ENCODE measurements around the gene MAML2. TPM values are rescaled to one million over a fixed set of nuclear protein-coding genes. Genes with fewer than 3 reads are reported as not detected.
A peak's percentile ranks its signal among the peaks of the same experiment; 100 is the strongest.

The MAML2 gene
- total and polyA plus RNA-seq, 9 of the 15 experiments (the other 6 are each of a cell fraction or from before 2014, with no cell fraction given) = 0.79 to 6.8 (median 4.8) TPM

DNA sequence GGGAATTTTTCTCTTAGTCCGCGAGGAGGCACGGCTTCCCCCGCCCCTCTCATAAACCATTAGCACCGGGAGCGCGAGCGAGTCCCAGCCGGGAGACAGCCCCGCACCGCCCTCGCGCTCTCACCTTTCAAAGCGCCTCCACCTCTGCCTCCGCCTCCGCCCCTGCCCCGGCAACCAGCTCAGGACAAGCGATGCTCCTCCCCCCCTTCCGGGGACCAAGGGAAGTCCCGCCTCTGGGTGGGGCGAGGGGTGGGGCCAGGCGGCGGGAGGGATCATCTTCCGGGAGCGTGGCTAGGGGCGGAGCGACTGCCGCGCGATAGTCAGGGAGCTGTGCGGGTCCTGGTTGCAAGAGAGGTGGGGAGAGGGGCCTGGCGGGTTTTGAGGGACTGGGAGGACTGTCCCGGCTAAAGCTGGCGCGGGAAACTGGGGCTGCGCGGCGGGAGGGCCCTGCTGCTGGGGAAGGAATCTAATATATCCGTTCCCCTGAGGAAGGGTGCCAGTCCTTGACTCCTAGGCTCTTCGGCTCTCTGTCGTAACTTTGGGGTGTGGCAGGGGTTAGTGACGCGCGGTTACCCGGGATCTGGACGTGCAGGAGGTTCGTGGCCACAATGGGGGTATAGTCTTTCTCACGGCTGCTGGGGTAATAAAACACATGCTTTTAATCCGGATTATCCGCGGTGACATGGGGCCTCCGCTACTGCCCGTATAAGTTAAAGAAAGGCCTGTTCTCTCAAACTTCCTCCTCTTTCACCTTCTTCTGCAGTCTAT lies 46.9 kb upstream of the MAML2 start, which contains the start of the genes CCDC82 and JRKL (continued):
- TF ChIP-seq, protein P1, sequence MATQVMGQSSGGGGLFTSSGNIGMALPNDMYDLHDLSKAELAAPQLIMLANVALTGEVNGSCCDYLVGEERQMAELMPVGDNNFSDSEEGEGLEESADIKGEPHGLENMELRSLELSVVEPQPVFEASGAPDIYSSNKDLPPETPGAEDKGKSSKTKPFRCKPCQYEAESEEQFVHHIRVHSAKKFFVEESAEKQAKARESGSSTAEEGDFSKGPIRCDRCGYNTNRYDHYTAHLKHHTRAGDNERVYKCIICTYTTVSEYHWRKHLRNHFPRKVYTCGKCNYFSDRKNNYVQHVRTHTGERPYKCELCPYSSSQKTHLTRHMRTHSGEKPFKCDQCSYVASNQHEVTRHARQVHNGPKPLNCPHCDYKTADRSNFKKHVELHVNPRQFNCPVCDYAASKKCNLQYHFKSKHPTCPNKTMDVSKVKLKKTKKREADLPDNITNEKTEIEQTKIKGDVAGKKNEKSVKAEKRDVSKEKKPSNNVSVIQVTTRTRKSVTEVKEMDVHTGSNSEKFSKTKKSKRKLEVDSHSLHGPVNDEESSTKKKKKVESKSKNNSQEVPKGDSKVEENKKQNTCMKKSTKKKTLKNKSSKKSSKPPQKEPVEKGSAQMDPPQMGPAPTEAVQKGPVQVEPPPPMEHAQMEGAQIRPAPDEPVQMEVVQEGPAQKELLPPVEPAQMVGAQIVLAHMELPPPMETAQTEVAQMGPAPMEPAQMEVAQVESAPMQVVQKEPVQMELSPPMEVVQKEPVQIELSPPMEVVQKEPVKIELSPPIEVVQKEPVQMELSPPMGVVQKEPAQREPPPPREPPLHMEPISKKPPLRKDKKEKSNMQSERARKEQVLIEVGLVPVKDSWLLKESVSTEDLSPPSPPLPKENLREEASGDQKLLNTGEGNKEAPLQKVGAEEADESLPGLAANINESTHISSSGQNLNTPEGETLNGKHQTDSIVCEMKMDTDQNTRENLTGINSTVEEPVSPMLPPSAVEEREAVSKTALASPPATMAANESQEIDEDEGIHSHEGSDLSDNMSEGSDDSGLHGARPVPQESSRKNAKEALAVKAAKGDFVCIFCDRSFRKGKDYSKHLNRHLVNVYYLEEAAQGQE (IDR thresholded peaks at IDR 0.05; ENCODE audit: borderline replicate concordance) = no peak
- TF ChIP-seq, protein P1 (CRISPR knock-in tag; IDR thresholded peaks at IDR 0.05; ENCODE audit: low read depth) = 0 out of 2 replicates have a peak, but pooled peaks have one; percentile 3
- TF ChIP-seq ZNF41 (CRISPR knock-in tag; conservative IDR thresholded peaks at IDR 0.05) (no peak), HMGN3 (IDR thresholded peaks at IDR 0.05; ENCODE audit: borderline replicate concordance, extremely low read depth, insufficient read length, low read depth, low read length) (peak; percentile 72), FOXM1 (IDR thresholded peaks at IDR 0.05; ENCODE audit: low read depth) (no peak), FOXM1 (CRISPR knock-in tag; IDR thresholded peaks at IDR 0.05; ENCODE audit: low read depth) (0 out of 2 replicates have a peak, but pooled peaks have one; percentile 34), ATF1 (CRISPR knock-in tag; IDR thresholded peaks at IDR 0.05) (no peak; the same call in 1 of the 2 replicates), ATF1 (tag; IDR thresholded peaks at IDR 0.05) (peak; percentile 80), TAF1 (IDR thresholded peaks at IDR 0.05; ENCODE audit: control insufficient read depth, extremely low read depth, insufficient read depth, low read length, severe bottlenecking) (peak; percentile 79), TAF7 (tag; IDR thresholded peaks at IDR 0.05) (peak; percentile 16; the same call in 1 of the 2 replicates), ZNF197 (CRISPR knock-in tag; IDR thresholded peaks at IDR 0.05; ENCODE audit: low read depth) (no peak), KLF1 (tag; IDR thresholded peaks at IDR 0.05) (peak; percentile 83), ZNF224 (CRISPR knock-in tag; IDR thresholded peaks at IDR 0.05) (0 out of 2 replicates have a peak, but pooled peaks have one; percentile 69), BRF1 (IDR thresholded peaks at IDR 0.05; ENCODE audit: borderline replicate concordance, extremely low read depth, insufficient read length) (no peak)
- TF ChIP-seq, protein P2, sequence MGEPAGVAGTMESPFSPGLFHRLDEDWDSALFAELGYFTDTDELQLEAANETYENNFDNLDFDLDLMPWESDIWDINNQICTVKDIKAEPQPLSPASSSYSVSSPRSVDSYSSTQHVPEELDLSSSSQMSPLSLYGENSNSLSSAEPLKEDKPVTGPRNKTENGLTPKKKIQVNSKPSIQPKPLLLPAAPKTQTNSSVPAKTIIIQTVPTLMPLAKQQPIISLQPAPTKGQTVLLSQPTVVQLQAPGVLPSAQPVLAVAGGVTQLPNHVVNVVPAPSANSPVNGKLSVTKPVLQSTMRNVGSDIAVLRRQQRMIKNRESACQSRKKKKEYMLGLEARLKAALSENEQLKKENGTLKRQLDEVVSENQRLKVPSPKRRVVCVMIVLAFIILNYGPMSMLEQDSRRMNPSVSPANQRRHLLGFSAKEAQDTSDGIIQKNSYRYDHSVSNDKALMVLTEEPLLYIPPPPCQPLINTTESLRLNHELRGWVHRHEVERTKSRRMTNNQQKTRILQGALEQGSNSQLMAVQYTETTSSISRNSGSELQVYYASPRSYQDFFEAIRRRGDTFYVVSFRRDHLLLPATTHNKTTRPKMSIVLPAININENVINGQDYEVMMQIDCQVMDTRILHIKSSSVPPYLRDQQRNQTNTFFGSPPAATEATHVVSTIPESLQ (CRISPR knock-in tag; IDR thresholded peaks at IDR 0.05) = no peak
- TF ChIP-seq, protein P3, sequence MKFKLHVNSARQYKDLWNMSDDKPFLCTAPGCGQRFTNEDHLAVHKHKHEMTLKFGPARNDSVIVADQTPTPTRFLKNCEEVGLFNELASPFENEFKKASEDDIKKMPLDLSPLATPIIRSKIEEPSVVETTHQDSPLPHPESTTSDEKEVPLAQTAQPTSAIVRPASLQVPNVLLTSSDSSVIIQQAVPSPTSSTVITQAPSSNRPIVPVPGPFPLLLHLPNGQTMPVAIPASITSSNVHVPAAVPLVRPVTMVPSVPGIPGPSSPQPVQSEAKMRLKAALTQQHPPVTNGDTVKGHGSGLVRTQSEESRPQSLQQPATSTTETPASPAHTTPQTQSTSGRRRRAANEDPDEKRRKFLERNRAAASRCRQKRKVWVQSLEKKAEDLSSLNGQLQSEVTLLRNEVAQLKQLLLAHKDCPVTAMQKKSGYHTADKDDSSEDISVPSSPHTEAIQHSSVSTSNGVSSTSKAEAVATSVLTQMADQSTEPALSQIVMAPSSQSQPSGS (CRISPR knock-in tag; IDR thresholded peaks at IDR 0.05) = no peak

Measured in K562 (cell line).